A549 (cell line): ENCODE results near the gene ATN1. TPM values are rescaled to one million over a fixed set of nuclear protein-coding genes. Genes with fewer than 3 reads are reported as not detected.

Experiments
- ATAC-seq, 2 experiments: fragments of 200-7000 bp in 1 of 2; fragments of >200 bp in 1 of 2; cut with Nextera tagmentation in 1 of 2; cut with Tn5 transposase in 1 of 2; 3 replicates each; pipeline versions ENCODE4 v1.8.0 to v1.9.1; 2018 to 2020; ENCODE audit warnings: mild to moderate bottlenecking in 1 of 2, moderate library complexity in 1 of 2
- CTCF ChIA-PET: fragments of 300-600 bp; sonication (Branson Sonifier 250); formaldehyde crosslinking; extraction: SDS; loops from one replicate; lab custom pipeline; 2021; ENCODE audit warnings: antibody characterized with exemption, inconsistent platforms; lab: Yijun Ruan, JAX
- POLR2A ChIA-PET: fragments of 350-600 bp; formaldehyde crosslinking; extraction: SDS; loops from one replicate; lab custom pipeline; 2021; ENCODE audit warnings: antibody characterized with exemption, inconsistent platforms; lab: Yijun Ruan, JAX
- DNase-seq, 2 experiments: peaks; one replicate each; pipeline versions ENCODE4 v3.0.0 to v3.0.0-alpha.2; 2011 to 2016; ENCODE audit warnings: low read depth in 1 of 2, low spot score in 1 of 2
- FAIRE-seq: peaks from 2 replicates; lab custom pipeline; 2011; peaks lifted over from hg19 to GRCh38; lab: Jason Lieb, UNC
- H3K27ac ChIP-seq, 2 experiments: fragments of >200 bp; sonication (Bioruptor Twin); formaldehyde crosslinking; 3 replicates each; pipeline ENCODE4 v1.5.1; 2016 to 2017
- H3K4me1 ChIP-seq: fragments of >200 bp; sonication (Bioruptor Twin); formaldehyde crosslinking; 3 replicates; pipeline ENCODE4 v1.6.1; 2016
- H3K4me2 ChIP-seq: fragments of >200 bp; sonication (Bioruptor Twin); formaldehyde crosslinking; 3 replicates; pipeline ENCODE4 v1.6.1; 2016
- H3K4me3 ChIP-seq: fragments of >200 bp; sonication (Bioruptor Twin); formaldehyde crosslinking; 3 replicates; pipeline ENCODE4 v1.5.1; 2016
- H3K9me3 ChIP-seq: fragments of >200 bp; sonication (Bioruptor Twin); formaldehyde crosslinking; 3 replicates; pipeline ENCODE4 v1.6.1; 2016
- CBX2 ChIP-seq: fragments of 200-600 bp; sonication (generic); IDR thresholded peaks from 2 replicates; pipeline ENCODE4 v1.6.1; 2016; ENCODE audit warnings: low read depth, mild to moderate bottlenecking, borderline replicate concordance
- CBX8 ChIP-seq: fragments of 200-600 bp; sonication (generic); IDR thresholded peaks from 2 replicates; pipeline ENCODE4 v1.6.1; 2016
- CHD2 ChIP-seq: fragments of 150-350 bp; IDR thresholded peaks from 2 replicates; pipeline ENCODE4 v1.6.1; 2014; ENCODE audit warnings: low read length; ENCODE audit not compliant: partially characterized antibody
- EHF ChIP-seq: fragments of 250-450 bp; sonication (Bioruptor Pico); IDR thresholded peaks from 2 replicates; pipeline ENCODE4 v1.5.0; 2020; ENCODE audit warnings: mild to moderate bottlenecking
- ESRRA ChIP-seq: fragments of 150-350 bp; IDR thresholded peaks from 2 replicates; pipeline ENCODE4 v1.6.1; 2014; ENCODE audit warnings: mild to moderate bottlenecking, low read length, borderline replicate concordance
- FOXS1 ChIP-seq: fragments of 250-450 bp; sonication (Bioruptor Pico); IDR thresholded peaks from 2 replicates; pipeline ENCODE4 v1.5.0; 2020; ENCODE audit warnings: mild to moderate bottlenecking, moderate library complexity
- GATA3 ChIP-seq: IDR thresholded peaks from 2 replicates; pipeline ENCODE4 v1.6.1; 2012; ENCODE audit warnings: borderline replicate concordance
- HDAC2 ChIP-seq: fragments of 200-600 bp; sonication (generic); IDR thresholded peaks from 2 replicates; pipeline ENCODE4 v1.6.1; 2016
- HEYL ChIP-seq: fragments of 250-450 bp; sonication (Bioruptor Pico); IDR thresholded peaks from 2 replicates; pipeline ENCODE4 v1.8.0; 2021; ENCODE audit warnings: mild to moderate bottlenecking, moderate library complexity
- HOXA7 ChIP-seq: fragments of 250-450 bp; sonication (Bioruptor Pico); IDR thresholded peaks from 2 replicates; pipeline ENCODE4 v1.5.0; 2020; ENCODE audit warnings: mild to moderate bottlenecking, moderate library complexity
- HOXB13 ChIP-seq: fragments of 250-450 bp; sonication (Bioruptor Pico); IDR thresholded peaks from 2 replicates; pipeline ENCODE4 v1.5.0; 2020; ENCODE audit warnings: low read depth, mild to moderate bottlenecking, moderate library complexity
- KDM1A ChIP-seq: fragments of 200-600 bp; sonication (generic); IDR thresholded peaks from 2 replicates; pipeline ENCODE4 v1.6.1; 2016; ENCODE audit warnings: low read depth, mild to moderate bottlenecking
- KDM5A ChIP-seq: fragments of 200-600 bp; sonication (generic); IDR thresholded peaks from 2 replicates; pipeline ENCODE4 v1.6.1; 2016; ENCODE audit warnings: antibody characterized with exemption, mild to moderate bottlenecking
- MAZ ChIP-seq: fragments of 150-350 bp; IDR thresholded peaks from 2 replicates; pipeline ENCODE4 v1.6.1; 2014; ENCODE audit warnings: antibody characterized with exemption, low read depth, low read length, borderline replicate concordance
- MYC ChIP-seq: IDR thresholded peaks from 2 replicates; pipeline ENCODE4 v1.6.1; 2012; ENCODE audit warnings: mild to moderate bottlenecking, inconsistent platforms, low read length, improper control_type of control experiment, borderline replicate concordance
- NR3C1 ChIP-seq: fragments of >200 bp; sonication (Bioruptor Twin); formaldehyde crosslinking; IDR thresholded peaks from 3 replicates; pipeline ENCODE4 v1.6.1; 2017
- PHF8 ChIP-seq: fragments of 200-600 bp; sonication (generic); IDR thresholded peaks from 2 replicates; pipeline ENCODE4 v1.6.1; 2016; ENCODE audit warnings: low read depth, mild to moderate bottlenecking, antibody characterized with exemption, moderate library complexity, borderline replicate concordance
- POLR2A ChIP-seq: IDR thresholded peaks from 2 replicates; pipeline ENCODE4 v1.6.1; 2012; ENCODE audit warnings: mild to moderate bottlenecking, low read length
- RARB ChIP-seq: fragments of 250-450 bp; sonication (Bioruptor Pico); IDR thresholded peaks from 2 replicates; pipeline ENCODE4 v1.8.0; 2021; ENCODE audit warnings: mild to moderate bottlenecking, moderate library complexity
- RFX5 ChIP-seq: fragments of 450-650 bp; IDR thresholded peaks from 2 replicates; pipeline ENCODE4 v1.7.1; 2014; ENCODE audit warnings: antibody characterized with exemption, mild to moderate bottlenecking, moderate library complexity
- SREBF2 ChIP-seq: fragments of 450-650 bp; IDR thresholded peaks from 2 replicates; pipeline ENCODE4 v1.6.1; 2014; ENCODE audit warnings: mild to moderate bottlenecking, moderate library complexity
- TFCP2L1 ChIP-seq: fragments of 250-450 bp; sonication (Bioruptor Pico); IDR thresholded peaks from 2 replicates; pipeline ENCODE4 v1.5.0; 2021; ENCODE audit warnings: mild to moderate bottlenecking
- ZFP36 ChIP-seq: fragments of 450-650 bp; IDR thresholded peaks from 2 replicates; pipeline ENCODE4 v1.6.1; 2014; ENCODE audit warnings: borderline replicate concordance; ENCODE audit not compliant: partially characterized antibody
- ZNF302 ChIP-seq: fragments of 250-450 bp; sonication (Bioruptor Pico); IDR thresholded peaks from 2 replicates; pipeline ENCODE4 v1.9.0; 2021; ENCODE audit warnings: inconsistent platforms, mild to moderate bottlenecking, moderate library complexity
- ZSCAN20 ChIP-seq: fragments of 250-450 bp; sonication (Bioruptor Pico); IDR thresholded peaks from 2 replicates; pipeline ENCODE4 v1.8.0; 2022; ENCODE audit warnings: mild to moderate bottlenecking, moderate library complexity
- WGBS: methylation state at CpG from one replicate; pipeline ENCODE4 v1.1.6; 2017; ENCODE audit errors: missing lambda C conversion rate; 5-methylcytosine and 5-hydroxymethylcytosine counted together
- polyA plus RNA-seq, 4 experiments: library from polyadenylated mRNA; depleted of rRNA in 3 of 4; stranded (reverse); fragments of >200 nt; fragmentation: RNase III in 1 of 4; extraction: RNeasy Plus Mini Kit Qiagen cat#74134 plus additional on column Dnase treatment in 1 of 4; gene quantifications; 2 replicates in 3 of 4; 3 replicates in 1 of 4; pipeline ENCODE4 v1.2.3, GENCODE V29; 2011 to 2017
- TF ChIP-seq, protein P1 (sequence below): fragments of 250-450 bp; sonication (Bioruptor Pico); IDR thresholded peaks from 2 replicates; pipeline ENCODE4 v1.5.0; 2021; ENCODE audit warnings: mild to moderate bottlenecking, moderate library complexity, borderline replicate concordance
- TF ChIP-seq, protein P2 (sequence below): IDR thresholded peaks from 2 replicates; pipeline ENCODE4 v1.6.1; 2012
- TF ChIP-seq, protein P3 (sequence below): fragments of >200 bp; sonication (Bioruptor Twin); formaldehyde crosslinking; IDR thresholded peaks from 3 replicates; pipeline ENCODE4 v1.6.1; 2016
- TF ChIP-seq, protein P4 (sequence below): fragments of 250-450 bp; sonication (Bioruptor Pico); IDR thresholded peaks from 2 replicates; pipeline ENCODE4 v1.5.0; 2020; ENCODE audit warnings: low read depth, mild to moderate bottlenecking, moderate library complexity

Gene ATN1
- polyA plus RNA-seq, 2 of the 4 experiments (the other 2 are of a cell fraction), result 11.3 to 51.6 TPM

DNA sequence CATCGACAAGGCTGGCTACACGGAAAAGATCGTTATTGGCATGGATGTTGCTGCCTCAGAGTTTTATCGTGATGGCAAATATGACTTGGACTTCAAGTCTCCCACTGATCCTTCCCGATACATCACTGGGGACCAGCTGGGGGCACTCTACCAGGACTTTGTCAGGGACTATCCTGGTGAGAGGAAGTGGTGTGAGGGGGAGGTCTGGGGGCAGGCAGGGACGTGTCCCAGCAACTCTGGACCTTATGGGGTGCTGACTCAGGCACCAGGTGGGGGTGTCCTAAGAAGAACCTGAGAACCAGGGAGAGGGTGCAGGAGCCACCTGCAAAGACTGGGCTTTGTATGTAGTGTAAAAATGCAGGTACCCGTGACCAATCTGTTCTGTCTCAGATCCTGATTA lies 8.2 kb upstream of the ATN1 start:
- CTCF ChIA-PET, result interaction anchor here (1.1 to 18.2 kb wide), 4 partner anchors 23 to 47 kb away, joined by 3 to 370 read pairs (median 6); partner anchors contain the start of genes C12orf57, PTPN6 and RNU7-1
- ATAC-seq (no peak), DNase-seq (no peak), FAIRE-seq (no peak)
- TF ChIP-seq PHF8, result no peak
- TF ChIP-seq ESRRA, result no peak
- no peak for TF ChIP-seq HEYL (CRISPR knock-in tag)
- no peak for TF ChIP-seq EHF (CRISPR knock-in tag)
- TF ChIP-seq KDM5A, result no peak
- no peak for TF ChIP-seq POLR2A
- no peak for TF ChIP-seq MAZ
- TF ChIP-seq, protein P1, sequence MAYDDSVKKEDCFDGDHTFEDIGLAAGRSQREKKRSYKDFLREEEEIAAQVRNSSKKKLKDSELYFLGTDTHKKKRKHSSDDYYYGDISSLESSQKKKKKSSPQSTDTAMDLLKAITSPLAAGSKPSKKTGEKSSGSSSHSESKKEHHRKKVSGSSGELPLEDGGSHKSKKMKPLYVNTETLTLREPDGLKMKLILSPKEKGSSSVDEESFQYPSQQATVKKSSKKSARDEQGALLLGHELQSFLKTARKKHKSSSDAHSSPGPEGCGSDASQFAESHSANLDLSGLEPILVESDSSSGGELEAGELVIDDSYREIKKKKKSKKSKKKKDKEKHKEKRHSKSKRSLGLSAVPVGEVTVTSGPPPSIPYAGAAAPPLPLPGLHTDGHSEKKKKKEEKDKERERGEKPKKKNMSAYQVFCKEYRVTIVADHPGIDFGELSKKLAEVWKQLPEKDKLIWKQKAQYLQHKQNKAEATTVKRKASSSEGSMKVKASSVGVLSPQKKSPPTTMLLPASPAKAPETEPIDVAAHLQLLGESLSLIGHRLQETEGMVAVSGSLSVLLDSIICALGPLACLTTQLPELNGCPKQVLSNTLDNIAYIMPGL (CRISPR knock-in tag), result no peak
- TF ChIP-seq, protein P2, sequence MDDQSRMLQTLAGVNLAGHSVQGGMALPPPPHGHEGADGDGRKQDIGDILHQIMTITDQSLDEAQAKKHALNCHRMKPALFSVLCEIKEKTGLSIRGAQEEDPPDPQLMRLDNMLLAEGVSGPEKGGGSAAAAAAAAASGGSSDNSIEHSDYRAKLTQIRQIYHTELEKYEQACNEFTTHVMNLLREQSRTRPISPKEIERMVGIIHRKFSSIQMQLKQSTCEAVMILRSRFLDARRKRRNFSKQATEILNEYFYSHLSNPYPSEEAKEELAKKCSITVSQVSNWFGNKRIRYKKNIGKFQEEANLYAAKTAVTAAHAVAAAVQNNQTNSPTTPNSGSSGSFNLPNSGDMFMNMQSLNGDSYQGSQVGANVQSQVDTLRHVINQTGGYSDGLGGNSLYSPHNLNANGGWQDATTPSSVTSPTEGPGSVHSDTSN, result no peak
- no peak for TF ChIP-seq ZSCAN20 (CRISPR knock-in tag)
- no peak for TF ChIP-seq HDAC2
- TF ChIP-seq SREBF2, result no peak
- TF ChIP-seq, protein P3, sequence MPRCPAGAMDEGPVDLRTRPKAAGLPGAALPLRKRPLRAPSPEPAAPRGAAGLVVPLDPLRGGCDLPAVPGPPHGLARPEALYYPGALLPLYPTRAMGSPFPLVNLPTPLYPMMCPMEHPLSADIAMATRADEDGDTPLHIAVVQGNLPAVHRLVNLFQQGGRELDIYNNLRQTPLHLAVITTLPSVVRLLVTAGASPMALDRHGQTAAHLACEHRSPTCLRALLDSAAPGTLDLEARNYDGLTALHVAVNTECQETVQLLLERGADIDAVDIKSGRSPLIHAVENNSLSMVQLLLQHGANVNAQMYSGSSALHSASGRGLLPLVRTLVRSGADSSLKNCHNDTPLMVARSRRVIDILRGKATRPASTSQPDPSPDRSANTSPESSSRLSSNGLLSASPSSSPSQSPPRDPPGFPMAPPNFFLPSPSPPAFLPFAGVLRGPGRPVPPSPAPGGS, result no peak
- no peak for TF ChIP-seq MYC
- TF ChIP-seq HOXA7 (CRISPR knock-in tag), result no peak
- no peak for TF ChIP-seq HOXB13 (CRISPR knock-in tag)
- Histone ChIP-seq H3K4me3 (no peak overlapping the region), H3K27ac (no peak overlapping the region), H3K4me2 (no peak overlapping the region), H3K9me3 (no peaks in the 10 kb centered on the region), H3K4me1 (peaks cover 15% of the 10 kb centered on the region)
- WGBS, result 87% methylated on average over 7 of the region's 7 CpGs
- POLR2A ChIA-PET, result no interaction called here

DNA sequence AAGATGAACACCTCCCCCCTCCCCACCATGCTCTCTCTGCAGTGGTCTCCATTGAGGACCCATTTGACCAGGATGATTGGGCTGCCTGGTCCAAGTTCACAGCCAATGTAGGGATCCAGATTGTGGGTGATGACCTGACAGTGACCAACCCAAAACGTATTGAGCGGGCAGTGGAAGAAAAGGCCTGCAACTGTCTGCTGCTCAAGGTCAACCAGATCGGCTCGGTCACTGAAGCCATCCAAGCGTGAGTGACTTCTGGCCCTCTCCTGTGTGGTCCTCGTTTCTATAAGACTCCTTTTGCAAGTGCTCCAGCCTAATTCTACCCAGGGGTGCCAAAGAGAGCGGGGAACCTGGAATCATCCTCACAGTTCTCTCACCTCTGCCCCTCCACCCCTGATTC lies 6.2 kb upstream of the ATN1 start:
- no peak for FAIRE-seq

More for the DNA sequence above, 6.2 kb upstream of the ATN1 start:
- ATAC-seq (no peak), DNase-seq (no peak)
- CTCF ChIA-PET, result interaction anchor here (1.3 to 18.2 kb wide), 4 partner anchors 7 to 53 kb away, joined by 8 to 370 read pairs (median 50); partner anchors contain the start of genes C12orf57, ENO2, PTPN6 and RNU7-1
- no peaks in the 10 kb centered on the region for H3K9me3 ChIP-seq
- H3K4me3 ChIP-seq, result no peak overlapping the region
- WGBS, result 87% methylated on average over 7 of the region's 7 CpGs
- peaks cover 21% of the 10 kb centered on the region for H3K4me1 ChIP-seq
- POLR2A ChIA-PET, result interaction anchor here (0.6 to 1.6 kb wide), 2 partner anchors 22 to 187 kb away, joined by 4 to 7 read pairs; partner anchors contain the start of genes C12orf57 and RNU7-1
- TF ChIP-seq CBX8, result no peak
- no peak for TF ChIP-seq TFCP2L1 (CRISPR knock-in tag)
- TF ChIP-seq SREBF2, result no peak
- no peak for TF ChIP-seq CHD2
- no peak for TF ChIP-seq RFX5
- TF ChIP-seq HOXB13 (CRISPR knock-in tag), result no peak
- no peak for TF ChIP-seq HOXA7 (CRISPR knock-in tag)
- TF ChIP-seq, protein P4, sequence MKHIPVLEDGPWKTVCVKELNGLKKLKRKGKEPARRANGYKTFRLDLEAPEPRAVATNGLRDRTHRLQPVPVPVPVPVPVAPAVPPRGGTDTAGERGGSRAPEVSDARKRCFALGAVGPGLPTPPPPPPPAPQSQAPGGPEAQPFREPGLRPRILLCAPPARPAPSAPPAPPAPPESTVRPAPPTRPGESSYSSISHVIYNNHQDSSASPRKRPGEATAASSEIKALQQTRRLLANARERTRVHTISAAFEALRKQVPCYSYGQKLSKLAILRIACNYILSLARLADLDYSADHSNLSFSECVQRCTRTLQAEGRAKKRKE (CRISPR knock-in tag), result no peak
- TF ChIP-seq ZNF302 (CRISPR knock-in tag), result no peak
- TF ChIP-seq, protein P2, result no peak
- TF ChIP-seq FOXS1 (CRISPR knock-in tag), result no peak
- no peak for TF ChIP-seq MAZ
- no peak for TF ChIP-seq NR3C1
- no peak for TF ChIP-seq ZFP36
- TF ChIP-seq CBX2, result no peak
- no peak for TF ChIP-seq RARB (CRISPR knock-in tag)
- TF ChIP-seq GATA3, result no peak
- TF ChIP-seq KDM1A, result no peak
- no peak overlapping the region for H3K4me2 ChIP-seq
- no peak overlapping the region for H3K27ac ChIP-seq
